Measurements from ENCODE around the gene PTPRD.

The PTPRD gene

GRCh38 chr9:8266861-8267260 lies 2345.9 kb downstream of the PTPRD start:
- DNase-seq (ENCODE audit: low read depth): no peak

- DNase-seq (ENCODE audit: low read depth): no peak
These were observed 2347.5 kb downstream of the PTPRD start for GRCh38 chr9:8265281-8265680.
